SK-N-MC (cell line): ENCODE results near the gene COL20A1.

Experiments used
- EZH2 ChIP-seq: fragments of 200-600 bp; sonication (generic); IDR thresholded peaks from one replicate; pipeline ENCODE4 v1.6.1; 2017; ENCODE audit warnings: antibody characterized with exemption
- FOXP2 ChIP-seq: optimal IDR thresholded peaks from 2 replicates; pipeline ENCODE3; 2011; ENCODE audit warnings: mild to moderate bottlenecking, moderate library complexity; ENCODE audit not compliant: insufficient read depth; ENCODE audit errors: extremely low read length, control extremely low read depth
- POLR2AphosphoS5 ChIP-seq: IDR thresholded peaks from 2 replicates; pipeline ENCODE4 v1.6.1; 2012; ENCODE audit warnings: mild to moderate bottlenecking, low read depth, low read length, borderline replicate concordance

- TF ChIP-seq POLR2AphosphoS5: no peak
- no peak for TF ChIP-seq EZH2
- TF ChIP-seq FOXP2: no peak
Measured at GRCh38 chr20:63377951-63378381, 85.0 kb downstream of the COL20A1 start.
